Calu3 (cell line): Measurements from ENCODE around the gene SNX30. TPM values are rescaled to one million over a fixed set of nuclear protein-coding genes. Genes with fewer than 3 reads are reported as not detected.

Experiments
- BruUV-seq: library from RNA; stranded (reverse); fragments of 400-500 nt; replicated peaks from 2 replicates; lab custom pipeline; 2021; lab: Mats Ljungman, UMichigan
- CTCF ChIA-PET: fragments of 300-600 bp; sonication (Branson Sonifier 250); formaldehyde crosslinking; loops from one replicate; lab custom pipeline; 2022; ENCODE audit warnings: antibody characterized with exemption; lab: Charles Lee
- DNase-seq: peaks from one replicate; pipeline ENCODE4 v3.0.0; 2022
- H3K27ac Mint-ChIP-seq: one replicate; pipeline ENCODE4 v1.8.0; 2022; ENCODE audit warnings: mixed read lengths; ENCODE audit not compliant: unreplicated experiment
- H3K27me3 Mint-ChIP-seq: one replicate; pipeline ENCODE4 v1.8.0; 2022; ENCODE audit warnings: mixed read lengths; ENCODE audit not compliant: unreplicated experiment
- H3K36me3 Mint-ChIP-seq: one replicate; pipeline ENCODE4 v1.8.0; 2022; ENCODE audit warnings: mild to moderate bottlenecking, moderate library complexity, mixed read lengths; ENCODE audit not compliant: insufficient read depth, unreplicated experiment
- H3K4me1 Mint-ChIP-seq: one replicate; pipeline ENCODE4 v1.8.0; 2022; ENCODE audit warnings: mild to moderate bottlenecking, low read depth, mixed read lengths; ENCODE audit not compliant: unreplicated experiment
- H3K4me3 Mint-ChIP-seq: one replicate; pipeline ENCODE4 v1.8.0; 2022; ENCODE audit warnings: mild to moderate bottlenecking, low read depth, moderate library complexity, mixed read lengths; ENCODE audit not compliant: unreplicated experiment
- H3K9me3 Mint-ChIP-seq: one replicate; pipeline ENCODE4 v1.8.0; 2022; ENCODE audit warnings: low read depth, mixed read lengths; ENCODE audit not compliant: unreplicated experiment
- CTCF ChIP-seq: fragments of 200-600 bp; IDR thresholded peaks from one replicate; pipeline ENCODE4 v1.8.0; 2022; ENCODE audit warnings: antibody characterized with exemption; ENCODE audit not compliant: unreplicated experiment
- intact Hi-C: fragments of 100-400 bp; cut with micrococcal nuclease; formaldehyde crosslinking; loops from one replicate; pipeline ENCODE4 v1.10.0; 2022; ENCODE audit not compliant: unreplicated experiment
- total RNA-seq: library from RNA; stranded (reverse); gene quantifications from 2 replicates; pipeline ENCODE4 v1.2.3, GENCODE V29; 2022

Gene SNX30
- total RNA-seq, 1 experiment from 2014 or later = 8.7 TPM

- Mint-ChIP-seq H3K9me3 (no peaks in the 10 kb centered on the region), H3K27ac (no peak overlapping the region), H3K4me3 (no peak overlapping the region), H3K4me1 (no peaks in the 10 kb centered on the region), H3K36me3 (peaks cover 10% of the 10 kb centered on the region), H3K27me3 (no peaks in the 10 kb centered on the region)
- no peak for DNase-seq
- no peak for TF ChIP-seq CTCF
- no TSS peak for BruUV-seq
- intact Hi-C loops = no loop called here
- CTCF ChIA-PET = interaction anchor here (0.7 kb wide), 1 partner anchor 79 kb away, joined by 3 read pairs; no protein-coding TSS in a partner anchor
Measured at GRCh38 chr9:112747094-112747493, 3.5 kb upstream of the SNX30 start.

GRCh38 chr9:112750764-112751055 is 150 bp downstream of the SNX30 start:
- H3K27ac Mint-ChIP-seq = no peak overlapping the region
- no peaks in the 10 kb centered on the region for H3K27me3 Mint-ChIP-seq
- BruUV-seq = no TSS peak
- TF ChIP-seq CTCF = no peak
- H3K4me1 Mint-ChIP-seq = peaks cover 24% of the 10 kb centered on the region
- intact Hi-C loops = loop anchor here (5.0 kb wide), 2 partner anchors 33 to 42 kb away; partner anchors contain the start of gene INIP
- DNase-seq = no peak
- H3K4me3 Mint-ChIP-seq = peak overlapping the region; percentile 94
- CTCF ChIA-PET = interaction anchor here (0.6 kb wide), 1 partner anchor 35 kb away, joined by 6 read pairs; no protein-coding TSS in a partner anchor
- H3K36me3 Mint-ChIP-seq = peaks cover 10% of the 10 kb centered on the region
- H3K9me3 Mint-ChIP-seq = no peaks in the 10 kb centered on the region

GRCh38 chr9:112751056-112751795 is 666 bp downstream of the SNX30 start:
- intact Hi-C loops = loop anchor here (5.0 kb wide), 2 partner anchors 34 to 41 kb away; partner anchors contain the start of gene INIP
- H3K36me3 Mint-ChIP-seq = peaks cover 10% of the 10 kb centered on the region
- H3K4me1 Mint-ChIP-seq = peaks cover 29% of the 10 kb centered on the region
- BruUV-seq = no TSS peak
- peak overlapping the region; percentile 94 for H3K4me3 Mint-ChIP-seq
- H3K27me3 Mint-ChIP-seq = no peaks in the 10 kb centered on the region
- no peak overlapping the region for H3K27ac Mint-ChIP-seq
- H3K9me3 Mint-ChIP-seq = no peaks in the 10 kb centered on the region
- CTCF ChIA-PET = no interaction called here
- TF ChIP-seq CTCF = no peak
- peak; percentile 32 for DNase-seq

- Mint-ChIP-seq H3K27me3 (no peaks in the 10 kb centered on the region), H3K4me1 (peaks cover 38% of the 10 kb centered on the region), H3K27ac (no peak overlapping the region), H3K36me3 (peaks cover 10% of the 10 kb centered on the region), H3K4me3 (no peak overlapping the region), H3K9me3 (no peaks in the 10 kb centered on the region)
- TF ChIP-seq CTCF = no peak
- intact Hi-C loops = loop anchor here (5.0 kb wide), 2 partner anchors 35 to 40 kb away; partner anchors contain the start of gene INIP
- CTCF ChIA-PET = no interaction called here
- no peak for DNase-seq
- no TSS peak for BruUV-seq
Measured at GRCh38 chr9:112752334-112753125, 2.0 kb downstream of the SNX30 start.
